Naive B cell (primary cell): Measurements from ENCODE around the gene AZI2. TPM values are rescaled to one million over a fixed set of nuclear protein-coding genes. Genes with fewer than 3 reads are reported as not detected.

ENCODE experiments used
- ATAC-seq, 2 donors: fragments of 150-1000 bp; cut with Tn5 transposase; 2 replicates each; pipeline ENCODE4 v1.10.0; 2021; ENCODE audit warnings: low read depth in 2 of 2, mild to moderate bottlenecking in 2 of 2, moderate library complexity in 2 of 2
- DNase-seq: peaks from one replicate; pipeline ENCODE4 v3.0.0; 2022
- H3K27ac Mint-ChIP-seq, 6 donors: one replicate each; pipeline ENCODE4 v1.8.0; 2020 to 2022; ENCODE audit warnings: mild to moderate bottlenecking in 6 of 6, mixed read lengths in 6 of 6, moderate library complexity in 5 of 6, inconsistent platforms in 2 of 6
- H3K27me3 Mint-ChIP-seq, 3 donors: one replicate each; pipeline ENCODE4 v1.8.0; 2021 to 2022; ENCODE audit warnings: mixed read lengths in 3 of 3, mild to moderate bottlenecking in 1 of 3
- H3K36me3 Mint-ChIP-seq, 2 donors: one replicate each; pipeline ENCODE4 v1.8.0; 2020 to 2022; ENCODE audit warnings: mixed read lengths in 2 of 2, inconsistent platforms in 1 of 2, mild to moderate bottlenecking in 1 of 2
- H3K4me1 Mint-ChIP-seq, 3 donors: one replicate each; pipeline ENCODE4 v1.8.0; 2020 to 2022; ENCODE audit warnings: mixed read lengths in 3 of 3, inconsistent platforms in 1 of 3, mild to moderate bottlenecking in 1 of 3, moderate library complexity in 1 of 3
- H3K4me3 Mint-ChIP-seq, 8 donors: one replicate each; pipeline ENCODE4 v1.8.0; 2020 to 2022; ENCODE audit warnings: mild to moderate bottlenecking in 8 of 8, mixed read lengths in 8 of 8, moderate library complexity in 8 of 8, inconsistent platforms in 2 of 8
- H3K9me3 Mint-ChIP-seq, 7 donors: one replicate each; pipeline ENCODE4 v1.8.0; 2020 to 2022; ENCODE audit warnings: mixed read lengths in 7 of 7, mild to moderate bottlenecking in 5 of 7, inconsistent platforms in 2 of 7, moderate library complexity in 1 of 7
- polyA plus RNA-seq, 6 donors: library from polyadenylated mRNA; unstranded; fragments of 300-500 nt; fragmentation: Illumina TruSeq; gene quantifications; one replicate each; pipeline ENCODE4 v1.2.3, GENCODE V29; 2021; ENCODE audit warnings: low read depth in 6 of 6

Gene AZI2
- polyA plus RNA-seq, 6 donors from 2014 or later, result 26.4 to 39.8 (median 34.4) TPM

GRCh38 chr3:28328188-28329151, 20.2 kb downstream of the AZI2 start:
- H3K36me3 Mint-ChIP-seq, result peaks cover 0 to 14% of the 10 kb centered on the region in 2 donors
- no peaks in the 10 kb centered on the region for H3K4me1 Mint-ChIP-seq
- ATAC-seq (peak in 1 of 2 donors; percentile 40), DNase-seq (peak; percentile 31)
- H3K9me3 Mint-ChIP-seq, result no peaks in the 10 kb centered on the region
- no peak overlapping the region for H3K4me3 Mint-ChIP-seq
- no peaks in the 10 kb centered on the region for H3K27me3 Mint-ChIP-seq
- no peak overlapping the region for H3K27ac Mint-ChIP-seq

GRCh38 chr3:28326458-28326926, 22.1 kb downstream of the AZI2 start:
- Mint-ChIP-seq H3K27me3 (no peaks in the 10 kb centered on the region), H3K9me3 (no peaks in the 10 kb centered on the region), H3K36me3 (peaks cover 0 to 15% of the 10 kb centered on the region in 2 donors), H3K27ac (no peak overlapping the region), H3K4me3 (no peak overlapping the region), H3K4me1 (no peaks in the 10 kb centered on the region)
- ATAC-seq (no peak), DNase-seq (no peak)

- H3K9me3 Mint-ChIP-seq, result no peaks in the 10 kb centered on the region
- no peak for ATAC-seq
- no peak for DNase-seq
- H3K27ac Mint-ChIP-seq, result no peak overlapping the region
- H3K36me3 Mint-ChIP-seq, result peaks cover 0 to 15% of the 10 kb centered on the region in 2 donors
- no peak overlapping the region for H3K4me3 Mint-ChIP-seq
- H3K4me1 Mint-ChIP-seq, result no peaks in the 10 kb centered on the region
- H3K27me3 Mint-ChIP-seq, result no peaks in the 10 kb centered on the region
Observed at GRCh38 chr3:28322464-28322863, 26.2 kb downstream of the AZI2 start.

- ATAC-seq (no peak), DNase-seq (no peak)
- Mint-ChIP-seq H3K9me3 (no peaks in the 10 kb centered on the region), H3K27ac (peak overlapping the region in 1 of 6 donors; percentile 43), H3K4me1 (no peaks in the 10 kb centered on the region), H3K36me3 (peaks cover 0 to 15% of the 10 kb centered on the region in 2 donors), H3K4me3 (no peak overlapping the region), H3K27me3 (no peaks in the 10 kb centered on the region)
Observed at GRCh38 chr3:28320981-28321380, 27.6 kb downstream of the AZI2 start.

GRCh38 chr3:28317438-28318022, 31.1 kb downstream of the AZI2 start:
- no peaks in the 10 kb centered on the region for H3K9me3 Mint-ChIP-seq
- H3K4me1 Mint-ChIP-seq, result no peaks in the 10 kb centered on the region
- H3K4me3 Mint-ChIP-seq, result no peak overlapping the region
- H3K36me3 Mint-ChIP-seq, result no peaks in the 10 kb centered on the region
- ATAC-seq, result peak; percentile 65 to 68
- no peak overlapping the region for H3K27ac Mint-ChIP-seq
- DNase-seq, result peak; percentile 6
- H3K27me3 Mint-ChIP-seq, result no peaks in the 10 kb centered on the region

GRCh38 chr3:28316226-28316625, 32.4 kb downstream of the AZI2 start:
- no peaks in the 10 kb centered on the region for H3K4me1 Mint-ChIP-seq
- no peaks in the 10 kb centered on the region for H3K36me3 Mint-ChIP-seq
- no peak overlapping the region for H3K4me3 Mint-ChIP-seq
- H3K9me3 Mint-ChIP-seq, result no peaks in the 10 kb centered on the region
- no peaks in the 10 kb centered on the region for H3K27me3 Mint-ChIP-seq
- DNase-seq, result no peak
- ATAC-seq, result no peak
- no peak overlapping the region for H3K27ac Mint-ChIP-seq

GRCh38 chr3:28315711-28316110, 32.9 kb downstream of the AZI2 start:
- Mint-ChIP-seq H3K4me3 (no peak overlapping the region), H3K27ac (no peak overlapping the region), H3K9me3 (no peaks in the 10 kb centered on the region), H3K36me3 (no peaks in the 10 kb centered on the region), H3K27me3 (no peaks in the 10 kb centered on the region), H3K4me1 (no peaks in the 10 kb centered on the region)
- no peak for DNase-seq
- no peak for ATAC-seq

GRCh38 chr3:28308196-28308595, 40.4 kb downstream of the AZI2 start:
- Mint-ChIP-seq H3K9me3 (no peaks in the 10 kb centered on the region), H3K4me1 (no peaks in the 10 kb centered on the region), H3K36me3 (no peaks in the 10 kb centered on the region), H3K27ac (peak overlapping the region in 1 of 6 donors; percentile 50), H3K4me3 (no peak overlapping the region), H3K27me3 (no peaks in the 10 kb centered on the region)
- ATAC-seq (no peak), DNase-seq (no peak)

- no peaks in the 10 kb centered on the region for H3K27me3 Mint-ChIP-seq
- DNase-seq, result no peak
- no peak for ATAC-seq
- H3K9me3 Mint-ChIP-seq, result no peaks in the 10 kb centered on the region
- H3K36me3 Mint-ChIP-seq, result peaks cover 0 to 3% of the 10 kb centered on the region in 2 donors
- peaks cover 0 to 1% (median 0%) of the 10 kb centered on the region in 3 donors for H3K4me1 Mint-ChIP-seq
- H3K27ac Mint-ChIP-seq, result peak overlapping the region in 2 of 6 donors; percentile 21 to 76
- no peak overlapping the region for H3K4me3 Mint-ChIP-seq
Observed at GRCh38 chr3:28301688-28302087, 46.9 kb downstream of the AZI2 start.

GRCh38 chr3:28300345-28300962, 48.2 kb downstream of the AZI2 start:
- peak overlapping the region in 1 of 6 donors; percentile 5 for H3K27ac Mint-ChIP-seq
- peaks cover 0 to 3% of the 10 kb centered on the region in 2 donors for H3K36me3 Mint-ChIP-seq
- H3K27me3 Mint-ChIP-seq, result no peaks in the 10 kb centered on the region
- H3K9me3 Mint-ChIP-seq, result no peaks in the 10 kb centered on the region
- H3K4me1 Mint-ChIP-seq, result peaks cover 0 to 3% (median 1%) of the 10 kb centered on the region in 3 donors
- H3K4me3 Mint-ChIP-seq, result no peak overlapping the region
- ATAC-seq (no peak), DNase-seq (no peak)

- Mint-ChIP-seq H3K36me3 (peaks cover 0 to 3% of the 10 kb centered on the region in 2 donors), H3K27ac (no peak overlapping the region)
Observed at GRCh38 chr3:28299705-28300104, 48.9 kb downstream of the AZI2 start.

GRCh38 chr3:28295898-28296490, 52.6 kb downstream of the AZI2 start:
- DNase-seq (no peak), ATAC-seq (no peak)
- Mint-ChIP-seq H3K27me3 (no peaks in the 10 kb centered on the region), H3K4me1 (peaks cover 0 to 12% (median 1%) of the 10 kb centered on the region in 3 donors), H3K27ac (no peak overlapping the region), H3K9me3 (peaks cover 0 to under 1% (median 0%) of the 10 kb centered on the region in 7 donors), H3K4me3 (no peak overlapping the region), H3K36me3 (peaks cover 0 to under 1% of the 10 kb centered on the region in 2 donors)

More at GRCh38 chr3:28299705-28300104, 48.9 kb downstream of the AZI2 start:
- H3K4me1 Mint-ChIP-seq, result peaks cover 0 to 7% (median 1%) of the 10 kb centered on the region in 3 donors
- DNase-seq (no peak), ATAC-seq (no peak)
- H3K9me3 Mint-ChIP-seq, result no peaks in the 10 kb centered on the region
- no peak overlapping the region for H3K4me3 Mint-ChIP-seq
- no peaks in the 10 kb centered on the region for H3K27me3 Mint-ChIP-seq
